ENCODE measurements around the gene FAM72D.
"Not testable (repeated sequence)": the region's sequence is repeated elsewhere in the genome, so short reads cannot be mapped to it uniquely, and the experiment has no call there.

The FAM72D gene

GRCh38 chr1:145093517-145094149, 2.1 kb upstream of the FAM72D start:
- H3K27ac ChIP-seq (ENCODE audit: extremely low read depth, low read depth, low read length); H3K9me3 ChIP-seq (ENCODE audit: control insufficient read depth, insufficient read depth, low read depth, low read length); CTCF ChIA-PET; H3K4me1 ChIP-seq (ENCODE audit: control insufficient read depth, insufficient read depth, low read length); POLR2A ChIA-PET; H3K36me3 ChIP-seq (ENCODE audit: control insufficient read depth in 2 of 2, insufficient read depth in 1 of 2, low read length in 2 of 2): not testable (repeated sequence)
- H3K4me3 ChIP-seq (ENCODE audit: low read depth, low read length) = peak overlapping the region; percentile 36
- TF ChIP-seq ZNF398 (tag by site-specific recombination; IDR thresholded peaks at IDR 0.05) (0 out of 2 replicates have a peak, but pooled peaks have one; percentile 14), ZBTB26 (tag by site-specific recombination; optimal IDR thresholded peaks at IDR 0.05) (peak; percentile 35), PATZ1 (tag by site-specific recombination; IDR thresholded peaks at IDR 0.05) (peak; percentile 36; the same call in 1 of the 2 replicates), ZBTB8A (tag by site-specific recombination; IDR thresholded peaks at IDR 0.05) (0 out of 2 replicates have a peak, but pooled peaks have one; percentile 23), KLF9 (tag by site-specific recombination; IDR thresholded peaks at IDR 0.05; ENCODE audit: low read depth) (peak; percentile 59), ZSCAN30 (tag by site-specific recombination; IDR thresholded peaks at IDR 0.05) (peak; percentile 21; the same call in 1 of the 2 replicates), GLIS2 (tag by site-specific recombination; IDR thresholded peaks at IDR 0.05) (peak; percentile 25; the same call in 1 of the 2 replicates), SP2 (tag by site-specific recombination; IDR thresholded peaks at IDR 0.05) (peak; percentile 39; the same call in 1 of the 2 replicates), ZNF341 (tag by site-specific recombination; IDR thresholded peaks at IDR 0.05; ENCODE audit: low read depth) (peak; percentile 45; the same call in 1 of the 2 replicates), IKZF3 (tag by site-specific recombination; IDR thresholded peaks at IDR 0.05) (peak; percentile 57; the same call in 1 of the 2 replicates)

- CTCF ChIA-PET; H3K36me3 ChIP-seq (ENCODE audit: control insufficient read depth in 2 of 2, insufficient read depth in 1 of 2, low read length in 2 of 2); H3K9me3 ChIP-seq (ENCODE audit: control insufficient read depth, insufficient read depth, low read depth, low read length); POLR2A ChIA-PET; H3K4me1 ChIP-seq (ENCODE audit: control insufficient read depth, insufficient read depth, low read length); H3K27ac ChIP-seq (ENCODE audit: extremely low read depth, low read depth, low read length): not testable (repeated sequence)
- H3K4me3 ChIP-seq (ENCODE audit: low read depth, low read length) = peak overlapping the region; percentile 45
Observed at GRCh38 chr1:145094655-145095211, 1.0 kb upstream of the FAM72D start.

GRCh38 chr1:145101725-145102124, 6.0 kb downstream of the FAM72D start:
- H3K4me3 ChIP-seq (ENCODE audit: low read depth, low read length); CTCF ChIA-PET; POLR2A ChIA-PET: not testable (repeated sequence)

GRCh38 chr1:145103294-145103693, 7.5 kb downstream of the FAM72D start:
- H3K9me3 ChIP-seq (ENCODE audit: control insufficient read depth, insufficient read depth, low read depth, low read length); H3K36me3 ChIP-seq (ENCODE audit: control insufficient read depth in 2 of 2, insufficient read depth in 1 of 2, low read length in 2 of 2); H3K4me1 ChIP-seq (ENCODE audit: control insufficient read depth, insufficient read depth, low read length); POLR2A ChIA-PET; CTCF ChIA-PET; H3K27ac ChIP-seq (ENCODE audit: extremely low read depth, low read depth, low read length); H3K4me3 ChIP-seq (ENCODE audit: low read depth, low read length): not testable (repeated sequence)

More at GRCh38 chr1:145101725-145102124, 6.0 kb downstream of the FAM72D start:
- H3K9me3 ChIP-seq (ENCODE audit: control insufficient read depth, insufficient read depth, low read depth, low read length); H3K27ac ChIP-seq (ENCODE audit: extremely low read depth, low read depth, low read length); H3K4me1 ChIP-seq (ENCODE audit: control insufficient read depth, insufficient read depth, low read length); H3K36me3 ChIP-seq (ENCODE audit: control insufficient read depth in 2 of 2, insufficient read depth in 1 of 2, low read length in 2 of 2): not testable (repeated sequence)

GRCh38 chr1:145111674-145112073, 15.9 kb downstream of the FAM72D start:
- H3K36me3 ChIP-seq (ENCODE audit: control insufficient read depth in 2 of 2, insufficient read depth in 1 of 2, low read length in 2 of 2); H3K27ac ChIP-seq (ENCODE audit: extremely low read depth, low read depth, low read length); H3K4me3 ChIP-seq (ENCODE audit: low read depth, low read length); H3K9me3 ChIP-seq (ENCODE audit: control insufficient read depth, insufficient read depth, low read depth, low read length); H3K4me1 ChIP-seq (ENCODE audit: control insufficient read depth, insufficient read depth, low read length); CTCF ChIA-PET; POLR2A ChIA-PET: not testable (repeated sequence)

- H3K36me3 ChIP-seq (ENCODE audit: control insufficient read depth in 2 of 2, insufficient read depth in 1 of 2, low read length in 2 of 2); H3K4me1 ChIP-seq (ENCODE audit: control insufficient read depth, insufficient read depth, low read length); CTCF ChIA-PET; H3K9me3 ChIP-seq (ENCODE audit: control insufficient read depth, insufficient read depth, low read depth, low read length); H3K27ac ChIP-seq (ENCODE audit: extremely low read depth, low read depth, low read length); POLR2A ChIA-PET; H3K4me3 ChIP-seq (ENCODE audit: low read depth, low read length): not testable (repeated sequence)
Observed at GRCh38 chr1:145112703-145113102, 16.9 kb downstream of the FAM72D start.

- H3K4me1 ChIP-seq (ENCODE audit: control insufficient read depth, insufficient read depth, low read length); H3K4me3 ChIP-seq (ENCODE audit: low read depth, low read length); CTCF ChIA-PET; POLR2A ChIA-PET; H3K9me3 ChIP-seq (ENCODE audit: control insufficient read depth, insufficient read depth, low read depth, low read length); H3K36me3 ChIP-seq (ENCODE audit: control insufficient read depth in 2 of 2, insufficient read depth in 1 of 2, low read length in 2 of 2); H3K27ac ChIP-seq (ENCODE audit: extremely low read depth, low read depth, low read length): not testable (repeated sequence)
Observed at GRCh38 chr1:145114560-145115057, 18.8 kb downstream of the FAM72D start.

All from HEK293 (cell line).